ENCODE measurements around the gene PALLD.
"Not testable (repeated sequence)": the region's sequence is repeated elsewhere in the genome, so short reads cannot be mapped to it uniquely, and the experiment has no call there.

Gene PALLD

DNA sequence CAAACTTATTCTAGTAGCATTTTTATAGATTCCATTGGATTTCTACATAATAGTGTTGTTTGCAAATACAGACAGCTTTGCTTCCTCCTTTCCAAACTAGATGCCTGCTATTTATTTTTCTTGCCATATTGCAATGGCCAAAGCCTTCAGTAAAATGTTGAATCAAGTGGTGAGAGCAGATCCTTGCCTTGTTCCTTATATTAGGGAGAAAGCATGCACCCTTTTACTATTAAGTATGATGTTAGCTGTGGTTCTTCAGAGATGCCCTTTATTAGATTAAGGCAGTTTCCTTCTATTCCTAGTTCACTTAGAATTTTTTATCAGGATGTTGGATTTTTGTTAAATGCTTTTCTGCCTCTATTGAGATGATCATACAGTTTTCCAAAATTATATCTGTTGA lies 279.5 kb downstream of the PALLD start:
- in situ Hi-C loops (cut with MboI; ENCODE audit: low sequenced_read_pairs) = no loop called here

GRCh38 chr4:168777277-168777965 lies 280.6 kb downstream of the PALLD start:
- in situ Hi-C loops (cut with MboI; ENCODE audit: low sequenced_read_pairs) = no loop called here

DNA sequence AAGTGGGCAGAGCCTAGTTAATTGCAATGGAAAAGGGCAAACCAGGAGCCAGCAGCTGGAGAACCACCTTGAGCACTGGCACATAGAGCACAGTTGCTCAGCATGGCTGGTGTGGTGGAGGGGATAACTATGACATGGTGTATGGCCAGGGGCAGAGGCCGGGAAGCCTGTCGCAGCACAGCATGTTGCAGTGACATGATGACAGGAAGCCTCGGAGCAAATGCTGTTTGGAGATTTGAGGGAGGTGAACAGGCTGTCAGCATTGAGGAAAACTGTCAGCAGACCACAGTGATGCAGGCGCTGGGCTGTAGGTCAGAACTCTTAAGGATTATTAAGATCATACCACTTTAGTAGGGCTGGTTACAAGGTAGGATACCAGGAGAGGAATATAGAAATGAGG lies 284.5 kb downstream of the PALLD start:
- in situ Hi-C loops (cut with MboI; ENCODE audit: low sequenced_read_pairs) = no loop called here

- in situ Hi-C loops (cut with MboI; ENCODE audit: low sequenced_read_pairs) = no loop called here
These were observed 285.1 kb downstream of the PALLD start for GRCh38 chr4:168781926-168782325.

DNA sequence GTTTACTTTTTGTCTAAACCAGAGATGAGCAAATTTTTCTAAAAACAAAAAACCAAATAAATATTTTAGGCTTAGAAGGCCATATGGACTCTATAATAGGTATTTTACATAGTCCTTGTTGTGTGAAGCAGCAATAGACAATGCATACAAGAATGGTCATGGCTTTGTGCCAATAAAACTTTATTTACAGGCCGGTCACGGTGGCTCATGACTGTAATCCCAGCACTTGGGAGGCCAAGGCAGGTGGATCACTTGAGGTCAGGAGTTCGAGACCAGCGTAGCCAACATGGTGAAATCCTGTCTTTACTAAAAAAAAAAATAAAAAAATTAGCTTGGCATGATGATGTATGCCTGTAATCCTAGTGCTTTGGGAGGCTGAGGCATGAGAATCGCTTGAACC lies 285.6 kb downstream of the PALLD start:
- in situ Hi-C loops (cut with MboI; ENCODE audit: low sequenced_read_pairs) = no loop called here

DNA sequence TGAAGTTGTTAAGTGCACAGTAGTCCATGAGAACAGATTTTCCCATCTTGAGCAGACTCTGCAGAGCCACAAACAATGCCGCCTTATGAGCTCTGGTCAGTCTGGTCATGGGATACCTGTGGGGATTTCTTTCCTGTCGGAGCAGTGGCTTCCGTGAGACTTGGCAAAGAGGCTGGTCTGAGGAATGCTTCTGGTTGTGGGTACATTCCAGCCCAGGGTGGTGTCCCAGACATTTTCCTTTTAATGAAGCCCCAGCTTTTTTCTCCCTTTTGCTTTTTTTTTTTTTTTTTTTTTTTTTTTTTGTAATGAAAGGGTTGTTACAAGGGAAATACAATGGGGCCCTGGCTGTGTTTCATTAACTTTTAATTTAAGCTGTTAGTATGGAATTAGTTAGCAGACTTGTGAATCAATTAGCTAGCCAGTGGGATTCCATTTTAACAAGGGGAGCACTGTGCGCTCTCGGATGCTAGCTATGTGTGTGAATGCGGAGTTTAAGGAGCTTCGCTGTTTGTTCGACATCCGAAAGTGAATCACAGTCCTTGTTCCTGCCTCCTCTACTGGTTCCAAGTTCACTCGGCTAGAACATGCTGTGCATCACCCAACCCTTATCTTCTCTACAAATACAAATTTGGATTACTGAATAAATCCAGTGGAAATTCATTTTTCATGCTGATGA lies 288.1 kb downstream of the PALLD start:
- in situ Hi-C loops (cut with MboI; ENCODE audit: low sequenced_read_pairs) = no loop called here

DNA sequence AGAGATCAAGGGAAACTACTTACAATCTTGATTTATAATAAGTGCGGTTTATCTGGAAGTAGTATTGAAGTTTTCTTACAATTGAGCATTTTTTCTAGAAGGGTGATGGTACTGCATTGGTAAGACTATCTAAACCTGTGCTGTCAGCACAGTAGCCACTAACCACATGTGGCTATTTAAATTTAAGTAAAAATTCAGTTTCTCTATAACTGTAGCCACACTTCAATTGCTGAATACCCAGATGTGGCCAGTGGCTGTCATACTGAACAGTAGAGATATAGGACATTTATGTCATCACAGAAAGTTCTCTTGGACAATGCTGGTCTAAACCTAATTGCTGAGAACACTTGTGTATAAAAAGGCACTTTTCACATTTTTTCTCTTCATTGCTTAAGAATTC lies 290.5 kb downstream of the PALLD start:
- in situ Hi-C loops (cut with MboI; ENCODE audit: low sequenced_read_pairs) = no loop called here

DNA sequence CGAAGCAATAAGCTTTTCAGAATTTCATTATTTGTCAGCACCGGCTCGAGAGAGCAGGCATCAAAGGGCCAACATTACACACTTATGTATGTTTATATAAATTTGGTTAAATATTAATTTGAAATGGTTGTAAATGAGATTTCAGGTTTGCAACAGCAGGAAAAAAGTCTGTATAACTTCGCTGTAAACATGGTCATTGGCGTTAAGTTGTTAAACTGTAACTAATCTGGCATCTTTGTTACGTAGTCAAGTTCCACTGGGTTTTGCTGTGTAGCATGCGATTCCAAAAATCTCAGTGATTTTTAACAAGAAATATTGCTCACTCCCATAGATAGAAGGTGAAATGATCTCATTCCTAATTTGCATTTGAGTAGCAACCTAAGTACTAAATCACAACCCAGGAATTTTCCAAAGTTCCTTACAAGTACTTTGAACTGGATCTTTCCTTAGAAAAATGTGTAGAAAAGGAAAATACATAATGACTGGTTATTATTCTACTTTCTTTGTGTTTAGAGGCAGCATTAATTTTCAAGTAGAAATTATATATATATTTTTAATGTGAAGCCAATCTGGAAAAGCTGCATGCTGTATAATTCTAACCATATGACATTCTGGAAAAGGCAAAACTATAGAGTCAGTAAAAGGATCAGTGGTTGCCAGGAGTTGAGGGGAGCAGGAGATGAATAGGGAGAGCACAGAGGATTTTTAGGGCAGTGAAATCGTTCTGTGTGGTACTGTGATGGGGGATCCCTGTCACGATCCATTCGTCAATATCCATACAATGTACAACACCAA lies 291.1 kb downstream of the PALLD start:
- in situ Hi-C loops (cut with MboI; ENCODE audit: low sequenced_read_pairs) = no loop called here

GRCh38 chr4:168790898-168791297 lies 294.0 kb downstream of the PALLD start:
- in situ Hi-C loops (cut with MboI; ENCODE audit: low sequenced_read_pairs) = no loop called here

- in situ Hi-C loops (cut with MboI; ENCODE audit: low sequenced_read_pairs) = no loop called here
These were observed 294.5 kb downstream of the PALLD start for GRCh38 chr4:168791376-168791775.

DNA sequence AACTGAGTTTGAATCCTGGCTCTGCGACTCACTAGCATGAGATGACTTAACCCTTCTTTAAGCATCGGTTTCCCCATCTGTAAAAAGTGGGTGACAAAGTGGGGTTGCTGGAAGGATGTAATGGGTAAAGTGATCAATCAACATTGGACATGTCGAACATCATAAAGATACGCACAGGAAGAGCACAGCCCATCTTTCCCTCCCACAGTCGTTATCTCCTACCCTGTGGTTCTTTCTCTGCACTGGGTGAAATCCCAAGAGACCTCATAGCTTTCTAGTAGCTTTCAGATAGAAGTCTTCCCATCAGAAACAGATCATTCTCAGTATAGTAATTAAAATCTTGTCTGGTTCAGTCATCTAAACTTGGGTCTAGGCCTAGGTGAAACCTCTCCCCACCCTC lies 296.7 kb downstream of the PALLD start:
- in situ Hi-C loops (cut with MboI; ENCODE audit: low sequenced_read_pairs) = no loop called here

DNA sequence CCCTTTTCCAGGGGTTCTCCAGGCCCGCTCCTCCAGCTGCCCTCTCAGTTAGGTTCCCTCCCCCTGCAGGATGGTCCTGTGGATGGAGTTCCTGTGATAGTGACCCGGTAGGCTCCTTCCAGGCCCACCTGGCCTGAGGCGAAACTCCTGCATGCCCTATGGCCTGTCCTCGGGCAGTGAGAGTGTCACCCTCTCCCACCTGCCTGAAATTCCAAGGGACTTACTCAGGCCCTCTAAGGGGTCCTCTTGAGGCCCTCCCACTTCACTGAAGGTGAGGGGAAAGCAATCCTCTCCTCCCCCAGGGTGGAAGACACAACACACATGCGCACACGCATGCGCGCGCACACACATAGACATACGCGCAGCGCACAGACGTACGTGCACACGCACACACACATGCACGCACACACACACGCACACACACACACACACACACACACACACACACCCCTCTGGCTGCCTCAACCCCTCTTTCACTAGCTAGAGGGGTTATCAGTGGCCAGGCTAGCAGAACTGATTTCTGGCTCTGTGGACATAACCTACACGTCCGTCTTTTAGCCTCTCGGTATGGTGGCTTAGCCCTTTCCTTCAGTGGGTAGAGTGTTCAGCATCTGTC lies 297.3 kb downstream of the PALLD start:
- in situ Hi-C loops (cut with MboI; ENCODE audit: low sequenced_read_pairs) = no loop called here

DNA sequence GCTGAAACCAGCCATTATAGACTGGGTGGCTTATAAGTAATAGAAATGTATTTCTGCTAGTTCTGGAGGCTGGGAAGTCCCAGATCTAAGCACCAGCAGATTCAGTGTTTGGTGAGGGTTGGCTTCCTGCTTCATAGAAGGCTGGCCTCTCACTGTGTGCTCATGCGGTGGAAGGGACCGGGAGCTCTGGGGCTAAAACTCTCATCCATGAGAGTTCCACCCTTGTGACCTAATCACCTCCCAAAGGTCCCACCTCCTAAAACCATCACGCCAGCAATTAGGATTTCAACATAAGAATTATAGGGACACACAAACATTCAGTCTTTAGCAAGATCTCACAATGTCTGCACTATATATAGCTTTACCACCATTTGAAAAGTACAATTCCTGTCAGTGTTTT lies 298.0 kb downstream of the PALLD start:
- in situ Hi-C loops (cut with MboI; ENCODE audit: low sequenced_read_pairs) = no loop called here

DNA sequence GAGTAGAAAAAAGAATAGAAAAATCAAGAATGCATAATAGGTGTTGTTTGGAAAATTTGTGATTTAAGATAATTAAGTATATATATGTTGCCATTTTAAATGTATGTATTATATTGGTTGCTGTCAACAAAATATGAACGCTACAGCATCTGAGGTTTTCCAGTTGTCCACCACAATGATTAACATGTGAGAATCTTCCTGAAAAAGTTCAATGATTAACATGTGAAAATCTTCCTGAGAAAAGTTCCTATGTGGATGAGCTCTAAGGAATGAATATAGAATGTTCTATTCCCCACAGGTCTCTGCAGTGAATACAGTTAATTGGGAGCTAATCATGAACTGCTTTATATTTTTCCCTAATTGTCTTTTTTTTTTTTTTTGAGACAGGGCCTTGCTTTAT lies 298.5 kb downstream of the PALLD start:
- in situ Hi-C loops (cut with MboI; ENCODE audit: low sequenced_read_pairs) = no loop called here

DNA sequence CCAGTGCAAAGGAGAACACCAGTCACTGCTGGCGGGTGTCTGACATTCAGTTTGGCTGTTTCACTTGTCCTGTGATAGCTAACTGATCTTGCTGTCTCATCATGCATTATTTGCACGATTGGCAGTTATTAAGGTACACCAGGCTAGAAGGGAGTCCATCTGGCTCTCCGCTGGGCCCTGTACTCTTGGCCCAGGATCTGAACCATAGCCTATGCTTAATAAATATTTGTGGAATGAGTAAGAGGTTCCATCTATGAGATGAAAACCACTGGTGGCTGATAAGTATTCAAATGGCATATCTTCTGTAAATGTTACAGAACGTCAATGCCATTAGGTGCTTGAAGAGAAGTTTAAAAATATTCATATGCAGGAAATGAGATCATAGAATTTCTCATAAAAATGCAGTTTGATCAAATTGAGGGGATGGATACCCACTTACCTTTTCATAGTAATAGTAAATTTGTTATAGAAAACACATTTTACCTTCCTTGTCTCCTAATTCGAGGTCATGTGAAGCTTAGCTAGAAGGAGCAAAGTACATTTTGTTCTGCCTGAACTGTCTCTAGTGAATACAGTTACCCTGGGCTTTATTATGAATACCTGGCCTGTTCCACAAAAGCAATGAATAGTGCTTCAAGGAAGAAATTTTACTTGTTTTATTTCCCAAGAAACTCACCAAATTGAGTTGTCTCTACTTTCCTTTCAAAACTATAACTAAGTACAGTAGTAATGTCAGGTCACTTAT lies 299.7 kb downstream of the PALLD start:
- in situ Hi-C loops (cut with MboI; ENCODE audit: low sequenced_read_pairs) = no loop called here

DNA sequence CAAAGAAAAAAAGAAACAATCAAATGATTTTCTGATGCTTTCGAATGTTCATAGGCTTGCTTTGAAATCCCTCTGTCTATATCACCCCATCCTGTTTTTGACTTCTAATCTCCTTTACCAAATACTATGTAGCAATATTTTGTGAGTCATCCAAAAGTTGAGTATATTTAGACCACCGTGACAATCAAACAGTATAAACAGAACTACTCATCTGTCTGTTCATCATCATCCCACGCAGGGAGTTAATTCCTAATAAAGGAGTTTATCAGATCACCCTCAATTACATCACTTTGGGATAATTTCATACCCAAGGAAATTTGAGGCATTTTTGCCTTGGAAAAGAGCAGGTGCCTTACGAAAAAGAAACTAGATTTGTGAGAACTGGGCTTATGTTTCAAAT lies 300.3 kb downstream of the PALLD start:
- in situ Hi-C loops (cut with MboI; ENCODE audit: low sequenced_read_pairs) = no loop called here

GRCh38 chr4:168797738-168798375 lies 301.0 kb downstream of the PALLD start:
- in situ Hi-C loops (cut with MboI; ENCODE audit: low sequenced_read_pairs) = no loop called here

DNA sequence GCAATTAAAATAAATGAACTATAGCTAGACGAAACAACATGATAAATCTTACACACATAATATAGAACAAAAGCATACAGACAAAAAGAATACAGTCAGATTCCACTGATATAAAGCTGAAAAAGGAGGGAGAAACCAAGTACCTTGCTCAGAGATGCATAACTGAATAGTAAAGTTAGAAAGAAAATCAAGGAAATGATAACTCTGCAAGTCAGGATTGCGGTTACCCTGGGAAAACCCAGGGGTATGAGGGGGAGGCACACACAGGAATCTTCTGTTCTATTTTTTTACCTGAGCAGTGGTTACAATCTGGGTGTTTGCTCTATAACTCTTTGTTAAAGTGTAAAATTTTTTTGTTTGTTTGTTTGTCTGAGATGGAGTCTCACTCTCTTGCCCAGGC lies 304.1 kb downstream of the PALLD start:
- in situ Hi-C loops (cut with MboI; ENCODE audit: low sequenced_read_pairs) = no loop called here

GRCh38 chr4:168802222-168802621 lies 305.4 kb downstream of the PALLD start:
- in situ Hi-C loops (cut with MboI; ENCODE audit: low sequenced_read_pairs) = no loop called here

GRCh38 chr4:168803052-168803451 lies 306.2 kb downstream of the PALLD start:
- in situ Hi-C loops (cut with MboI; ENCODE audit: low sequenced_read_pairs) = not testable (repeated sequence)

Measured in HL-60/S4 treated with phorbol 12-myristate 13-acetate at 8.2 ng/mL for 4 days and 3 days (cell line).